ENCODE measurements around the gene ATP11C.

DNA sequence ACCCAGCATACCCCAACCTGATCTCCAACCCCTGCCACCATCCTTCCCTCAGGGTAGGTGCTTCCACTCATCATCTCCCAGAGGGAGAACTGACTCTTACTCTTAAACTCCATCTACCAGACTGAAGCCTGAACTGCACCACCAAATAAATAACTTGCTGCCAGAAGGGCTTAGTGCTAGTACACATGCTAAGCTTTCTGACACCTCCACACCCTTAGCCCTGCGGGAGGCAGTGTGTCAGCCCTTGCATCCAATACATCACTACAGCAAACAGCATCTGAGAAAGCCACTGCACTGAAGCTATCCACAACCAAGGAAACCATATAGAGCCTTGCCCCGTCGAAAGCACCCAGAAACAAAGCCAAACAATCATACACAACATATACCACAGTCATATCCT is 156.3 kb downstream of the ATP11C start:
- TF ChIP-seq EZH2 (IDR thresholded peaks at IDR 0.05; ENCODE audit: borderline replicate concordance, low read depth, low read length, severe bottlenecking), result no peak
- TF ChIP-seq, protein P1, sequence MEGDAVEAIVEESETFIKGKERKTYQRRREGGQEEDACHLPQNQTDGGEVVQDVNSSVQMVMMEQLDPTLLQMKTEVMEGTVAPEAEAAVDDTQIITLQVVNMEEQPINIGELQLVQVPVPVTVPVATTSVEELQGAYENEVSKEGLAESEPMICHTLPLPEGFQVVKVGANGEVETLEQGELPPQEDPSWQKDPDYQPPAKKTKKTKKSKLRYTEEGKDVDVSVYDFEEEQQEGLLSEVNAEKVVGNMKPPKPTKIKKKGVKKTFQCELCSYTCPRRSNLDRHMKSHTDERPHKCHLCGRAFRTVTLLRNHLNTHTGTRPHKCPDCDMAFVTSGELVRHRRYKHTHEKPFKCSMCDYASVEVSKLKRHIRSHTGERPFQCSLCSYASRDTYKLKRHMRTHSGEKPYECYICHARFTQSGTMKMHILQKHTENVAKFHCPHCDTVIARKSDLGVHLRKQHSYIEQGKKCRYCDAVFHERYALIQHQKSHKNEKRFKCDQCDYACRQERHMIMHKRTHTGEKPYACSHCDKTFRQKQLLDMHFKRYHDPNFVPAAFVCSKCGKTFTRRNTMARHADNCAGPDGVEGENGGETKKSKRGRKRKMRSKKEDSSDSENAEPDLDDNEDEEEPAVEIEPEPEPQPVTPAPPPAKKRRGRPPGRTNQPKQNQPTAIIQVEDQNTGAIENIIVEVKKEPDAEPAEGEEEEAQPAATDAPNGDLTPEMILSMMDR (IDR thresholded peaks at IDR 0.05; ENCODE audit: borderline replicate concordance, extremely low read depth, low read length, poor library complexity, severe bottlenecking), result no peak

Measured in DND-41 (cell line).